Measurements from ENCODE around the gene PLEKHH1.

The PLEKHH1 gene

DNA sequence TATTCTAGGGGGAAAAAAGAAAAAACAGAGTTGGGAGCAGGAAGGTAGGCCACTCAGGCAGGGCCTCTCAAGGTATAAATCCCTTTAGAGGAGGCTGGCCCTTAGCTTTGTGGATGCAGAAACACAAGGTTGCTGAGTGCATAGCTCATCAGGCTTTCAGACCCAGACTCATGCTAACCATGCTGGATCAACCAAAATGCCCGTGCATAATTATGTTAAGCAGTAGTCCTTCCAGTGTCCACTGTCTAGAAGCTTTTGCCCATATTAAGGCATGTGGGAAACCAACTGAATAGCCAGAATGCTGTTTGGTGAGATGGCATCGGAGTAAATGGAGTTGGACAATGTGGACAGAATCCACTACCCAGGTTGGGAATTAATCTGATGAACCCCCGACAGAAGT is 105.6 kb downstream of the PLEKHH1 start:
- DNase-seq, result no peak

Measured in NCI-H1105 treated with DMSO at 0.1 percent for 48 hours (cell line).